Testis (tissue), 5 donors: ENCODE results near the gene PPP1R11. TPM values are rescaled to one million over a fixed set of nuclear protein-coding genes. Genes with fewer than 3 reads are reported as not detected.
"Not testable (repeated sequence)": the region's sequence is repeated elsewhere in the genome, so short reads cannot be mapped to it uniquely, and the experiment has no call there.

Experiments
- DNase-seq: peaks from one replicate; pipeline ENCODE4 v3.0.0-alpha.2; 2019
- H3K27ac ChIP-seq, 2 donors: fragments of 200-600 bp; sonication (generic); one replicate each; pipeline ENCODE4 v1.5.1; 2019
- H3K27me3 ChIP-seq: fragments of 200-600 bp; sonication (generic); one replicate; pipeline ENCODE4 v1.5.1; 2019
- H3K36me3 ChIP-seq: fragments of 200-600 bp; sonication (generic); one replicate; pipeline ENCODE4 v1.5.1; 2017; ENCODE audit warnings: low read depth; ENCODE audit errors: missing control alignments
- H3K4me1 ChIP-seq: fragments of 200-600 bp; sonication (generic); one replicate; pipeline ENCODE4 v1.5.1; 2019
- H3K4me3 ChIP-seq, 2 donors: fragments of 200-600 bp; sonication (generic); one replicate each; pipeline ENCODE4 v1.5.1; 2017 to 2019
- H3K9me3 ChIP-seq: fragments of 200-600 bp; sonication (generic); one replicate; pipeline ENCODE4 v1.5.1; 2017
- CTCF ChIP-seq, 3 experiments: fragments of 450-650 bp in 2 of 3; fragments of 200-600 bp in 1 of 3; sonication (generic) in 1 of 3; IDR thresholded peaks; one replicate each; pipeline ENCODE4 v1.5.1; 2016 to 2019; ENCODE audit warnings: antibody characterized with exemption in 3 of 3, mild to moderate bottlenecking in 2 of 3, moderate library complexity in 1 of 3
- POLR2A ChIP-seq: fragments of 450-650 bp; IDR thresholded peaks from one replicate; pipeline ENCODE4 v1.6.1; 2017; ENCODE audit warnings: antibody characterized with exemption, mild to moderate bottlenecking, moderate library complexity
- WGBS, 2 donors: methylation state at CpG; one replicate each; pipeline ENCODE4 v1.1.5; 2018; 5-methylcytosine and 5-hydroxymethylcytosine counted together
- intact Hi-C: fragments of 100-400 bp; cut with DNase I; formaldehyde crosslinking; loops from one replicate; pipeline ENCODE4 v1.15.1; 2023; ENCODE audit warnings: low total_unique reads
- long read RNA-seq, 2 donors: transcript quantifications; one replicate each; lab custom pipeline, GENCODE V29; 2026
- polyA plus RNA-seq: library from polyadenylated mRNA; stranded (reverse); fragments of 350-450 nt; fragmentation: Illumina TruSeq; extraction: RNeasy Lipid Tissue Mini Kit (QIAGEN cat#74804); gene quantifications from one replicate; pipeline ENCODE4 v1.2.3, GENCODE V29; 2014; ENCODE audit warnings: low read depth, low replicate concordance; ENCODE audit not compliant: insufficient read depth
- total RNA-seq, 2 donors: library from RNA; depleted of rRNA; stranded (reverse); fragments of >200 nt; gene quantifications; one replicate each; pipeline ENCODE4 v1.2.3, GENCODE V29; 2016

The PPP1R11 gene
- total RNA-seq (10 to 100 TPM; 40.2 to 55.0 TPM), polyA plus RNA-seq (91.8 TPM)
- long read RNA-seq, donor 1, transcript PPP1R11-205 (3 exons, 1,731 nt) = major isoform, 35 of 38 reads
- long read RNA-seq, donor 1, partial matches to known transcripts = 0 of 38 reads
- long read RNA-seq, donor 1, other reads (novel, unspliced or antisense) = 0 of 38 reads
- long read RNA-seq, donor 2, transcript PPP1R11-205 (3 exons, 1,731 nt) = major isoform, 18 of 21 reads
- long read RNA-seq, donor 2, partial matches to known transcripts = 0 of 21 reads
- long read RNA-seq, donor 2, other reads (novel, unspliced or antisense) = 0 of 21 reads

GRCh38 chr6:30066577-30067459 is at the start of gene PPP1R11:
Gene PPP1R11 (plus strand): TSS chr6:30067198. CDS start chr6:30067411, 213 bp downstream.
- peaks cover 15% of the 10 kb centered on the region for H3K4me1 ChIP-seq
- 0 to 1% methylated on average over 42 to 46 of the region's 46 CpGs for WGBS, 2 donors
- peak within 1 kb of the TSS; percentile 63 to 89 for H3K4me3 ChIP-seq
- intact Hi-C loops = no loop called here
- peak within 1 kb of the TSS; percentile 86 to 92 for H3K27ac ChIP-seq
- H3K27me3 ChIP-seq = no peaks in the 10 kb centered on the region
- no peaks in the 10 kb centered on the region for H3K36me3 ChIP-seq
- peak; percentile 99 for DNase-seq
- H3K9me3 ChIP-seq = no peaks in the 10 kb centered on the region
- TF ChIP-seq CTCF (IDR thresholded peaks at IDR 0.05) (no peak), POLR2A (peak; percentile 75)

GRCh38 chr6:30019819-30020218 is 47.2 kb upstream of the PPP1R11 start:
- TF ChIP-seq CTCF (IDR thresholded peaks at IDR 0.05) = no peak
- TF ChIP-seq POLR2A = no peak
- intact Hi-C loops = no loop called here

GRCh38 chr6:30020626-30021025 is 46.4 kb upstream of the PPP1R11 start:
- Histone ChIP-seq H3K4me1 (no peaks in the 10 kb centered on the region), H3K27me3 (no peaks in the 10 kb centered on the region), H3K36me3 (no peaks in the 10 kb centered on the region), H3K4me3 (no peak overlapping the region), H3K9me3 (no peaks in the 10 kb centered on the region), H3K27ac (no peak overlapping the region)
- intact Hi-C loops = no loop called here
- 10 to 86% methylated on average over 1 of the region's 1 CpG for WGBS, 2 donors
- DNase-seq = no peak
- TF ChIP-seq POLR2A (no peak), CTCF (IDR thresholded peaks at IDR 0.05) (no peak)

More at GRCh38 chr6:30019819-30020218, 47.2 kb upstream of the PPP1R11 start:
- H3K27me3 ChIP-seq = no peaks in the 10 kb centered on the region
- no peaks in the 10 kb centered on the region for H3K9me3 ChIP-seq
- no peaks in the 10 kb centered on the region for H3K4me1 ChIP-seq
- no peak overlapping the region for H3K27ac ChIP-seq
- no peak for DNase-seq
- H3K36me3 ChIP-seq = no peaks in the 10 kb centered on the region
- H3K4me3 ChIP-seq = no peak overlapping the region
- 63 to 85% methylated on average over 2 of the region's 2 CpGs for WGBS, 2 donors

- intact Hi-C loops = no loop called here
- DNase-seq = no peak
- no peaks in the 10 kb centered on the region for H3K9me3 ChIP-seq
These were observed 44.8 kb upstream of the PPP1R11 start for GRCh38 chr6:30022189-30022588.

GRCh38 chr6:30022712-30023111 is 44.3 kb upstream of the PPP1R11 start:
- H3K27me3 ChIP-seq, intact Hi-C loops, H3K4me3 ChIP-seq, H3K4me1 ChIP-seq, DNase-seq, H3K27ac ChIP-seq, H3K36me3 ChIP-seq, H3K9me3 ChIP-seq: not testable (repeated sequence)

More at GRCh38 chr6:30022189-30022588, 44.8 kb upstream of the PPP1R11 start:
- no peak overlapping the region for H3K27ac ChIP-seq
- no peaks in the 10 kb centered on the region for H3K4me1 ChIP-seq
- no peaks in the 10 kb centered on the region for H3K27me3 ChIP-seq
- no peak for TF ChIP-seq CTCF (IDR thresholded peaks at IDR 0.05)
- TF ChIP-seq POLR2A = no peak
- 84 to 94% methylated on average over 3 of the region's 3 CpGs for WGBS, 2 donors
- H3K4me3 ChIP-seq = no peak overlapping the region
- H3K36me3 ChIP-seq = no peaks in the 10 kb centered on the region
